GM12801 (cell line): Measurements from ENCODE around the gene ACTR1A.

Experiments used
- CTCF ChIP-seq: IDR thresholded peaks from one replicate; pipeline ENCODE4 v1.5.1; 2011; ENCODE audit warnings: control low read depth; ENCODE audit not compliant: insufficient read length; ENCODE audit errors: extremely low read depth

Gene ACTR1A

GRCh38 chr10:102540023-102540422, 37.5 kb upstream of the ACTR1A start:
- no peak for TF ChIP-seq CTCF

GRCh38 chr10:102538811-102539210, 36.3 kb upstream of the ACTR1A start:
- no peak for TF ChIP-seq CTCF

GRCh38 chr10:102537948-102538347, 35.4 kb upstream of the ACTR1A start:
- TF ChIP-seq CTCF = no peak

- TF ChIP-seq CTCF = no peak
Measured at GRCh38 chr10:102537367-102537766, 34.9 kb upstream of the ACTR1A start.

GRCh38 chr10:102535481-102536147, 33.1 kb upstream of the ACTR1A start:
- no peak for TF ChIP-seq CTCF

GRCh38 chr10:102534333-102534732, 31.8 kb upstream of the ACTR1A start:
- TF ChIP-seq CTCF = no peak

GRCh38 chr10:102527546-102527945, 25.0 kb upstream of the ACTR1A start:
- no peak for TF ChIP-seq CTCF
